GM23338 (cell line): ENCODE measurements around the gene TCF7. TPM values are rescaled to one million over a fixed set of nuclear protein-coding genes. Genes with fewer than 3 reads are reported as not detected.

ENCODE experiments used
- JUNB ChIP-seq: IDR thresholded peaks from one replicate; pipeline ENCODE4 v1.6.1; 2016; ENCODE audit warnings: antibody characterized with exemption; ENCODE audit not compliant: unreplicated experiment
- REST ChIP-seq: IDR thresholded peaks from one replicate; pipeline ENCODE4 v1.6.1; 2018; ENCODE audit warnings: antibody characterized with exemption; ENCODE audit not compliant: unreplicated experiment
- STAT1 ChIP-seq: IDR thresholded peaks from one replicate; pipeline ENCODE4 v1.6.1; 2016; ENCODE audit warnings: antibody characterized with exemption; ENCODE audit not compliant: unreplicated experiment
- polyA plus RNA-seq: library from polyadenylated mRNA; unstranded; fragments of >200 nt; fragmentation: Nextera tagmentation; extraction: Ambion mirVana; gene quantifications from 2 replicates; pipeline ENCODE4 v1.2.1, GENCODE V29; 2016
- small RNA-seq: library from RNA; depleted of rRNA; stranded (forward); fragments of <200 nt; gene quantifications from one replicate; pipeline ENCODE3, GENCODE V24; 2014; ENCODE audit warnings: low replicate concordance
- total RNA-seq: library from RNA; depleted of rRNA; stranded (reverse); fragments of >200 nt; shearing (Covaris generic); gene quantifications from 2 replicates; pipeline ENCODE4 v1.2.3, GENCODE V29; 2014; rRNA removed
- TF ChIP-seq, protein P1 (sequence below): IDR thresholded peaks from 2 replicates; pipeline ENCODE4 v1.6.1; 2016; ENCODE audit warnings: antibody characterized with exemption

The TCF7 gene
- total and polyA plus RNA-seq, 2 experiments from 2014 or later: 5.6 to 8.1 TPM

DNA sequence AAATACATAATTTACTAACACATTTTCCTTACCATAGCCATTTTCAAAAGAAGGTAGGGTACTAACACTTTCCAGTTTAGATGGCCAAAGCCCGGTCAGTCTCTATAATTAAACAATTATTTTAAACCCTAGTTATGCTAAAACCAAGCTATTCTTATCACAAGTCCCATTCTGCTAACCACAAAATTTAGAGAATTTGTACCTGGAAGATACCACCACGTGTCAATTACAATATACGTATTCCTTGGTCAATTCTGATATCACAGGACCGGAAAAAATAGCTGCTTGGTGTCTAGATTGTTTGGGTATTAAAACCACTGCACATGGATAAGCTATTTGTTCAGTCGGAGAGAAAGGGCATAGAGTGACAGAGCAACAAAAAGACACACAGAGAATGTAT is 81.2 kb downstream of the TCF7 start (continued):
- TF ChIP-seq, protein P1, sequence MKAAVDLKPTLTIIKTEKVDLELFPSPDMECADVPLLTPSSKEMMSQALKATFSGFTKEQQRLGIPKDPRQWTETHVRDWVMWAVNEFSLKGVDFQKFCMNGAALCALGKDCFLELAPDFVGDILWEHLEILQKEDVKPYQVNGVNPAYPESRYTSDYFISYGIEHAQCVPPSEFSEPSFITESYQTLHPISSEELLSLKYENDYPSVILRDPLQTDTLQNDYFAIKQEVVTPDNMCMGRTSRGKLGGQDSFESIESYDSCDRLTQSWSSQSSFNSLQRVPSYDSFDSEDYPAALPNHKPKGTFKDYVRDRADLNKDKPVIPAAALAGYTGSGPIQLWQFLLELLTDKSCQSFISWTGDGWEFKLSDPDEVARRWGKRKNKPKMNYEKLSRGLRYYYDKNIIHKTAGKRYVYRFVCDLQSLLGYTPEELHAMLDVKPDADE: no peak
- TF ChIP-seq JUNB (no peak), STAT1 (no peak), REST (no peak)

Small RNA genes lying within 50 kb of the gene (small RNA-seq; reads per million reads assigned to genes)
- gene AC008608.1: not detected

Other genes with a start within 250 kb of the TCF7 start
- gene C5orf15, start 146.1 kb upstream of the TCF7 start, total RNA-seq: 61.4 and 67.4 TPM in 2 replicates
- gene C5orf15, start 146.1 kb upstream of the TCF7 start, polyA plus RNA-seq: 28.6 and 37.7 TPM in 2 replicates
- gene VDAC1, start 109.7 kb upstream of the TCF7 start, total RNA-seq: 329 and 363 TPM in 2 replicates
- gene VDAC1, start 109.7 kb upstream of the TCF7 start, polyA plus RNA-seq: 285 and 300 TPM in 2 replicates
- 244 and 366 TPM in 2 replicates for gene SKP1, start 62.3 kb downstream of the TCF7 start, total RNA-seq
- gene SKP1, start 62.3 kb downstream of the TCF7 start, polyA plus RNA-seq: 344 and 440 TPM in 2 replicates
- gene PPP2CA, start 111.4 kb downstream of the TCF7 start, total RNA-seq: 316 and 342 TPM in 2 replicates
- gene PPP2CA, start 111.4 kb downstream of the TCF7 start, polyA plus RNA-seq: 93.4 and 131 TPM in 2 replicates